Measurements from ENCODE around the gene DALRD3. TPM values are rescaled to one million over a fixed set of nuclear protein-coding genes. Genes with fewer than 3 reads are reported as not detected.
A peak's percentile ranks its signal among the peaks of the same experiment; 100 is the strongest.

DALRD3 gene
- total and polyA plus RNA-seq, 11 donors = 6.8 to 24.7 (median 14.5) TPM

DNA sequence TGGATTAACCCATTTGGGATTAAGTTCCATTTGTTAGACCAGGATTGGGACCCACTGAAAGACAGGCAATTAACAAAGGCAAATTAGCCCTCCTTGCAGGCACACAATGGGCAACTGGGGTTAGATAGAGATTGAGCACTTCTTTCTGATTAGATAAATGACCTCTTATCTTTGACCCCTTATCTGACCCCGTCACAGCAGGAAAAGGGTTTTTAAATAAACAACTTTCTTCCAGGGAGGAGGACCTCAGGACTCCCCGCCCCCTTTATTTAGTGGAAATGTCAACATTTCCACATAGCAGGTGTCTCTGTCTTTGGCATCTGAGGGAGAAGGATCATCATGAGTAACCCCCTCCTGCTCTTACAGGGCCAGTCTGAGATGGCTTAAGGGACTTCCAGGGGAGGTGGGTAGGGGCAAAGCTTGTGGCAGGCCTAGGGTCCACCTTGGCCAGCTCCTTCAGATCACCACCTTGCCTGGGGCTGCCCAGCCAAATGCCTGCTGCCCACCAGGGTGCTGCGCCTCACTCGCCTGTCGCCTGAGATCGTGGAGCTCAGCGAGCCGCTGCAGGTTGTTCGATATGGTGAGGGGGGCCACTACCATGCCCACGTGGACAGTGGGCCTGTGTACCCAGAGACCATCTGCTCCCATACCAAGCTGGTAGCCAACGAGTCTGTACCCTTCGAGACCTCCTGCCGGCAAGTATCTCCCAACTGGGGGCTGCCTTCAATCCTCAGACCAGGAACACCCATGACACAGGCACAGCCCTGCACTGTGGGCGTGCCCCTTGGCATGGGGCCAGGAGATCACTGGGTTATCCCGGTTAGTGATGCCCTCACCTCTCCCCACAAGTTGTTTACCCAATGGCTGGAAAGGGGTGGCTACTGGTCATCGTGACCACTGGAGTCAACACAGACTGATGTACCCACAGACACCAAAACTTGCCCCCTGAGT lies 13.8 kb downstream of the DALRD3 start:
- Histone ChIP-seq H3K27ac (no peak overlapping the region), H3K36me3 (peaks cover 0 to 15% (median 0%) of the 10 kb centered on the region in 9 donors), H3K9me3 (no peaks in the 10 kb centered on the region), H3K4me1 (peaks cover 0 to 20% (median 16%) of the 10 kb centered on the region in 12 donors), H3K4me3 (no peak overlapping the region), H3K27me3 (no peaks in the 10 kb centered on the region)
- intact Hi-C loops (cut with DNase I) = no loop called here
- WGBS, 4 donors = 86 to 93% (median 87%) methylated on average over 12 to 16 of the region's 16 CpGs
- ATAC-seq (no peak), DNase-seq (peak in 1 of 5 donors; percentile 31)
- no peak for TF ChIP-seq POLR2A (IDR thresholded peaks at IDR 0.05)
- TF ChIP-seq, protein P1, sequence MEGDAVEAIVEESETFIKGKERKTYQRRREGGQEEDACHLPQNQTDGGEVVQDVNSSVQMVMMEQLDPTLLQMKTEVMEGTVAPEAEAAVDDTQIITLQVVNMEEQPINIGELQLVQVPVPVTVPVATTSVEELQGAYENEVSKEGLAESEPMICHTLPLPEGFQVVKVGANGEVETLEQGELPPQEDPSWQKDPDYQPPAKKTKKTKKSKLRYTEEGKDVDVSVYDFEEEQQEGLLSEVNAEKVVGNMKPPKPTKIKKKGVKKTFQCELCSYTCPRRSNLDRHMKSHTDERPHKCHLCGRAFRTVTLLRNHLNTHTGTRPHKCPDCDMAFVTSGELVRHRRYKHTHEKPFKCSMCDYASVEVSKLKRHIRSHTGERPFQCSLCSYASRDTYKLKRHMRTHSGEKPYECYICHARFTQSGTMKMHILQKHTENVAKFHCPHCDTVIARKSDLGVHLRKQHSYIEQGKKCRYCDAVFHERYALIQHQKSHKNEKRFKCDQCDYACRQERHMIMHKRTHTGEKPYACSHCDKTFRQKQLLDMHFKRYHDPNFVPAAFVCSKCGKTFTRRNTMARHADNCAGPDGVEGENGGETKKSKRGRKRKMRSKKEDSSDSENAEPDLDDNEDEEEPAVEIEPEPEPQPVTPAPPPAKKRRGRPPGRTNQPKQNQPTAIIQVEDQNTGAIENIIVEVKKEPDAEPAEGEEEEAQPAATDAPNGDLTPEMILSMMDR (IDR thresholded peaks at IDR 0.05) = no peak

DNA sequence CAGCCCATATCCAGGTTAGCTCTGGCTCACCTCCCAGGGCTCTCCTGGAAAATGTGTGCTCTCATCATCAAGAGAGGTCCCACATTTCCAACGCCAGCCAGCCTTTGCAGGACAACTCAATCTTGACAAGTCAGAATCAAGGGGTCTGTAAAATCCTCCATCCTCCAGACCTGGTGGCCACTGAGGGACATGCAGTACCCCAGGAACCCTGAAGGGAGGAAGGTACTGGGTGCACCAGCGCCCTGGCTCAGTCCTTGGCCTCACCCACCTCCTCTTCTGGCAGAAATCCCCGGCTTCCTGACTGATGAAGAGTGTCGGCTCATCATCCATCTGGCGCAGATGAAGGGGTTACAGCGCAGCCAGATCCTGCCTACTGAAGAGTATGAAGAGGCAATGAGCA lies 17.2 kb downstream of the DALRD3 start:
- TF ChIP-seq POLR2A (IDR thresholded peaks at IDR 0.05) = no peak
- TF ChIP-seq, protein P1 (IDR thresholded peaks at IDR 0.05) = no peak
- no peak for ATAC-seq

DNA sequence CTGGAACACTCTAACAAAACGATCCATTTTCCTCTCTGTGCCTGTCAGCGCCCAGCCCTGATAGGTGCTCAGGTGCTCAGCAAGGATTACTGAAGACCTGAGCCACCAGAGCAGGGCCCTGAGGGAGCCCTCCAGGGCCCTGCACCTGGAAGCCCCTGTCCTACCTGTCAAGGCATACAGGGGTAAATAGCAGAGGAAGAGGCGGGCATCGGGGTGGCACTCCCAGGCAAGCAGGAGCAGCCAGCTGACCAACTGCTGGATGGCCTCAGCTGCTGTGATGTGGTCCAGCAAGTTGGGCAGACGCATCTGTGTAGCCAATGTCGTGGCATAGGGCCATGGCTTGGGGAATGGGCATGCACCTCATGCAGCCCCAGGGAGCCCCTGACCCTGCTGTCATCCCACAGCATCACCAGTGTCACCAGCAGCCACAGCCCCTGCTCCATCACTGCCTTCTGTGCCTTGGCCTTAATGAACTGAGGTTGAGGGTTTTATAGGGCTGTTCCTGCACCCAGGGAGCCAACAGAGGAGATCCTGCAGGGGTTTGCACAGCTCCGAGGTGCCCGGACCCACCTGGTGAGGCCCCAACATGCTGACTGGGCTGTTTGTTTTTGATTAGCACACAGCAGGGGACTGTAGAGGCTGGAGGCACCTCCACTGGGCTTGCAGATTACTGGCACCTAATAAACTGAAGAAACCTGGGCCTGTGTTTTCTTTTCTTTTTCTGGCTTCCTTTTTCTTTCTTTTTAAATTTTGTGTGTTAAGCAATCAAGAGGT lies 19.1 kb downstream of the DALRD3 start:
- Histone ChIP-seq H3K4me3 (no peak overlapping the region), H3K27ac (no peak overlapping the region), H3K9me3 (no peaks in the 10 kb centered on the region), H3K4me1 (no peaks in the 10 kb centered on the region), H3K27me3 (no peaks in the 10 kb centered on the region), H3K36me3 (peaks cover 0 to 29% (median 3%) of the 10 kb centered on the region in 9 donors)
- intact Hi-C loops (cut with DNase I) = no loop called here
- WGBS, 4 donors = 85 to 96% (median 87%) methylated on average over 6 to 8 of the region's 8 CpGs
- no peak for DNase-seq
- TF ChIP-seq, protein P1 (IDR thresholded peaks at IDR 0.05) = no peak
- no peak for ATAC-seq

More for the DNA sequence above, 17.2 kb downstream of the DALRD3 start:
- Histone ChIP-seq H3K4me3 (no peak overlapping the region), H3K4me1 (peaks cover 0 to 5% (median under 1%) of the 10 kb centered on the region in 12 donors), H3K27me3 (no peaks in the 10 kb centered on the region), H3K27ac (no peak overlapping the region), H3K9me3 (no peaks in the 10 kb centered on the region), H3K36me3 (peaks cover 0 to 26% (median 3%) of the 10 kb centered on the region in 9 donors)
- WGBS, 4 donors = 81 to 88% (median 87%) methylated on average over 6 of the region's 6 CpGs
- intact Hi-C loops (cut with DNase I) = no loop called here
- DNase-seq = no peak
